GM10847 (cell line): ENCODE data around the gene AMER3.

ENCODE experiments used
- POLR2A ChIP-seq: IDR thresholded peaks from 2 replicates; pipeline ENCODE4 v1.6.1; 2011; ENCODE audit not compliant: insufficient read length; ENCODE audit errors: extremely low read depth

Gene AMER3

GRCh38 chr2:130765464-130765863 lies 10.1 kb downstream of the AMER3 start:
- TF ChIP-seq POLR2A, result no peak

- no peak for TF ChIP-seq POLR2A
Observed at GRCh38 chr2:130766037-130766436, 10.7 kb downstream of the AMER3 start.

GRCh38 chr2:130766711-130767407 lies 11.5 kb downstream of the AMER3 start:
- TF ChIP-seq POLR2A, result no peak

- TF ChIP-seq POLR2A, result no peak
Observed at GRCh38 chr2:130767408-130767775, 12.1 kb downstream of the AMER3 start.

GRCh38 chr2:130768191-130768855 lies 13.0 kb downstream of the AMER3 start:
- TF ChIP-seq POLR2A, result no peak

- no peak for TF ChIP-seq POLR2A
Observed at GRCh38 chr2:130769343-130769907, 14.1 kb downstream of the AMER3 start.

GRCh38 chr2:130776550-130776949 lies 21.2 kb downstream of the AMER3 start:
- TF ChIP-seq POLR2A, result no peak

GRCh38 chr2:130778781-130779180 lies 23.4 kb downstream of the AMER3 start:
- no peak for TF ChIP-seq POLR2A

- TF ChIP-seq POLR2A, result no peak
Observed at GRCh38 chr2:130785466-130786055, 30.2 kb downstream of the AMER3 start.

- TF ChIP-seq POLR2A, result no peak
Observed at GRCh38 chr2:130786076-130786475, 30.7 kb downstream of the AMER3 start.

- no peak for TF ChIP-seq POLR2A
Observed at GRCh38 chr2:130787841-130788240, 32.5 kb downstream of the AMER3 start.

- TF ChIP-seq POLR2A, result no peak
Observed at GRCh38 chr2:130790312-130790711, 35.0 kb downstream of the AMER3 start.

GRCh38 chr2:130790804-130791616 lies 35.7 kb downstream of the AMER3 start:
- no peak for TF ChIP-seq POLR2A

- no peak for TF ChIP-seq POLR2A
Observed at GRCh38 chr2:130791617-130791939, 36.2 kb downstream of the AMER3 start.

- TF ChIP-seq POLR2A, result no peak
Observed at GRCh38 chr2:130795431-130795830, 40.1 kb downstream of the AMER3 start.
